ENCODE measurements around the gene MALRD1. TPM values are rescaled to one million over a fixed set of nuclear protein-coding genes. Genes with fewer than 3 reads are reported as not detected.

MALRD1 gene
- total RNA-seq, 1 experiment from 2014 or later: 0.50 TPM

DNA sequence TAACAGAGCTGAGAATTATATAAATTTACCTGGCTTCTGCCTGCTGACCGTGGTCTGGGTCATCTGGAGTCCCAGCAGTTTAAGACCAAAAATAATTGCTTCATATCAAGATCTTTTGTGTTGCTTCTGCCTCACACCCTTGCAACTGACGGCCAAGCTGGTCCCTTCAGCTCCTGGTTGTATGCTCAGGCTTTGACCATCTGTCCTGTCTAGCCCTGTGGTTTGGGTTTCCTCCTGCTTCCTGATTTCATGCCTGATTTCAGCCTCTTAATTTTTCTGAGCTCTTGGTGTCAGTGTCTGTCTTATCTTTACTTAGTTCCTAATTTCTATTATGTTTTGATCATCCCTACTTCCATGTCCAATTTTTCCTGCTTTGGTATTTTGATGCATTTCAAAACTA is 679.8 kb downstream of the MALRD1 start:
- Mint-ChIP-seq H3K27ac (no peak overlapping the region), H3K4me3 (no peak overlapping the region), H3K9me3 (peaks cover 13% of the 10 kb centered on the region), H3K27me3 (ENCODE audit: low read depth) (no peaks in the 10 kb centered on the region), H3K36me3 (no peaks in the 10 kb centered on the region), H3K4me1 (no peaks in the 10 kb centered on the region)
- ChIA-PET POLR2A (no interaction called here), CTCF (no interaction called here)
- ATAC-seq (no peak), DNase-seq (ENCODE audit: low spot score) (no peak)
- TF ChIP-seq ERG (CRISPR knock-in tag; IDR thresholded peaks at IDR 0.05) (no peak), PRRX2 (CRISPR knock-in tag; IDR thresholded peaks at IDR 0.05) (no peak), ETV6 (CRISPR knock-in tag; IDR thresholded peaks at IDR 0.05) (no peak), ZNF423 (CRISPR knock-in tag; IDR thresholded peaks at IDR 0.05) (no peak), JAZF1 (CRISPR knock-in tag; IDR thresholded peaks at IDR 0.05) (no peak)
- TF ChIP-seq, protein P1, sequence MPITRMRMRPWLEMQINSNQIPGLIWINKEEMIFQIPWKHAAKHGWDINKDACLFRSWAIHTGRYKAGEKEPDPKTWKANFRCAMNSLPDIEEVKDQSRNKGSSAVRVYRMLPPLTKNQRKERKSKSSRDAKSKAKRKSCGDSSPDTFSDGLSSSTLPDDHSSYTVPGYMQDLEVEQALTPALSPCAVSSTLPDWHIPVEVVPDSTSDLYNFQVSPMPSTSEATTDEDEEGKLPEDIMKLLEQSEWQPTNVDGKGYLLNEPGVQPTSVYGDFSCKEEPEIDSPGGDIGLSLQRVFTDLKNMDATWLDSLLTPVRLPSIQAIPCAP (CRISPR knock-in tag; IDR thresholded peaks at IDR 0.05): no peak
- TF ChIP-seq, protein P2, sequence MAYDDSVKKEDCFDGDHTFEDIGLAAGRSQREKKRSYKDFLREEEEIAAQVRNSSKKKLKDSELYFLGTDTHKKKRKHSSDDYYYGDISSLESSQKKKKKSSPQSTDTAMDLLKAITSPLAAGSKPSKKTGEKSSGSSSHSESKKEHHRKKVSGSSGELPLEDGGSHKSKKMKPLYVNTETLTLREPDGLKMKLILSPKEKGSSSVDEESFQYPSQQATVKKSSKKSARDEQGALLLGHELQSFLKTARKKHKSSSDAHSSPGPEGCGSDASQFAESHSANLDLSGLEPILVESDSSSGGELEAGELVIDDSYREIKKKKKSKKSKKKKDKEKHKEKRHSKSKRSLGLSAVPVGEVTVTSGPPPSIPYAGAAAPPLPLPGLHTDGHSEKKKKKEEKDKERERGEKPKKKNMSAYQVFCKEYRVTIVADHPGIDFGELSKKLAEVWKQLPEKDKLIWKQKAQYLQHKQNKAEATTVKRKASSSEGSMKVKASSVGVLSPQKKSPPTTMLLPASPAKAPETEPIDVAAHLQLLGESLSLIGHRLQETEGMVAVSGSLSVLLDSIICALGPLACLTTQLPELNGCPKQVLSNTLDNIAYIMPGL (CRISPR knock-in tag; IDR thresholded peaks at IDR 0.05): no peak

- DNase-seq (ENCODE audit: low spot score) (no peak), ATAC-seq (no peak)
- POLR2A ChIA-PET: no interaction called here
- CTCF ChIA-PET: no interaction called here
- H3K36me3 Mint-ChIP-seq: no peaks in the 10 kb centered on the region
- H3K4me3 Mint-ChIP-seq: no peak overlapping the region
- no peaks in the 10 kb centered on the region for H3K27me3 Mint-ChIP-seq (ENCODE audit: low read depth)
- peaks cover 13% of the 10 kb centered on the region for H3K9me3 Mint-ChIP-seq
- TF ChIP-seq, protein P3, sequence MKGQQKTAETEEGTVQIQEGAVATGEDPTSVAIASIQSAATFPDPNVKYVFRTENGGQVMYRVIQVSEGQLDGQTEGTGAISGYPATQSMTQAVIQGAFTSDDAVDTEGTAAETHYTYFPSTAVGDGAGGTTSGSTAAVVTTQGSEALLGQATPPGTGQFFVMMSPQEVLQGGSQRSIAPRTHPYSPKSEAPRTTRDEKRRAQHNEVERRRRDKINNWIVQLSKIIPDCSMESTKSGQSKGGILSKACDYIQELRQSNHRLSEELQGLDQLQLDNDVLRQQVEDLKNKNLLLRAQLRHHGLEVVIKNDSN (CRISPR knock-in tag; IDR thresholded peaks at IDR 0.05): no peak
- TF ChIP-seq FOXJ3 (CRISPR knock-in tag; IDR thresholded peaks at IDR 0.05; ENCODE audit: borderline replicate concordance) (no peak), ZBTB21 (CRISPR knock-in tag; IDR thresholded peaks at IDR 0.05; ENCODE audit: borderline replicate concordance) (no peak)
- TF ChIP-seq, protein P1 (CRISPR knock-in tag; IDR thresholded peaks at IDR 0.05): no peak
- no peaks in the 10 kb centered on the region for H3K4me1 Mint-ChIP-seq
- no peak overlapping the region for H3K27ac Mint-ChIP-seq
These were observed 680.4 kb downstream of the MALRD1 start for GRCh38 chr10:19728964-19729363.

GRCh38 chr10:19730167-19730906 is 681.7 kb downstream of the MALRD1 start:
- Mint-ChIP-seq H3K4me3 (no peak overlapping the region), H3K9me3 (peaks cover 10% of the 10 kb centered on the region), H3K27me3 (ENCODE audit: low read depth) (no peaks in the 10 kb centered on the region), H3K27ac (no peak overlapping the region), H3K4me1 (no peaks in the 10 kb centered on the region), H3K36me3 (no peaks in the 10 kb centered on the region)
- ChIA-PET CTCF (interaction anchor here (0.7 kb wide), 1 partner anchor 1698 kb away, joined by 4 read pairs; no protein-coding TSS in a partner anchor), POLR2A (no interaction called here)
- DNase-seq (ENCODE audit: low spot score) (no peak), ATAC-seq (no peak)
- TF ChIP-seq MXD4 (CRISPR knock-in tag; IDR thresholded peaks at IDR 0.05; ENCODE audit: borderline replicate concordance) (no peak), ZNF532 (CRISPR knock-in tag; IDR thresholded peaks at IDR 0.05; ENCODE audit: borderline replicate concordance) (no peak), TP53 (CRISPR knock-in tag; IDR thresholded peaks at IDR 0.05) (no peak), FOXJ3 (CRISPR knock-in tag; IDR thresholded peaks at IDR 0.05; ENCODE audit: borderline replicate concordance) (no peak)
- TF ChIP-seq, protein P4, sequence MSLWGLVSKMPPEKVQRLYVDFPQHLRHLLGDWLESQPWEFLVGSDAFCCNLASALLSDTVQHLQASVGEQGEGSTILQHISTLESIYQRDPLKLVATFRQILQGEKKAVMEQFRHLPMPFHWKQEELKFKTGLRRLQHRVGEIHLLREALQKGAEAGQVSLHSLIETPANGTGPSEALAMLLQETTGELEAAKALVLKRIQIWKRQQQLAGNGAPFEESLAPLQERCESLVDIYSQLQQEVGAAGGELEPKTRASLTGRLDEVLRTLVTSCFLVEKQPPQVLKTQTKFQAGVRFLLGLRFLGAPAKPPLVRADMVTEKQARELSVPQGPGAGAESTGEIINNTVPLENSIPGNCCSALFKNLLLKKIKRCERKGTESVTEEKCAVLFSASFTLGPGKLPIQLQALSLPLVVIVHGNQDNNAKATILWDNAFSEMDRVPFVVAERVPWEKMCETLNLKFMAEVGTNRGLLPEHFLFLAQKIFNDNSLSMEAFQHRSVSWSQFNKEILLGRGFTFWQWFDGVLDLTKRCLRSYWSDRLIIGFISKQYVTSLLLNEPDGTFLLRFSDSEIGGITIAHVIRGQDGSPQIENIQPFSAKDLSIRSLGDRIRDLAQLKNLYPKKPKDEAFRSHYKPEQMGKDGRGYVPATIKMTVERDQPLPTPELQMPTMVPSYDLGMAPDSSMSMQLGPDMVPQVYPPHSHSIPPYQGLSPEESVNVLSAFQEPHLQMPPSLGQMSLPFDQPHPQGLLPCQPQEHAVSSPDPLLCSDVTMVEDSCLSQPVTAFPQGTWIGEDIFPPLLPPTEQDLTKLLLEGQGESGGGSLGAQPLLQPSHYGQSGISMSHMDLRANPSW (CRISPR knock-in tag; conservative IDR thresholded peaks at IDR 0.05; ENCODE audit: low read depth): no peak
